GM23338 (cell line): ENCODE results near the gene ENOX1. TPM values are rescaled to one million over a fixed set of nuclear protein-coding genes. Genes with fewer than 3 reads are reported as not detected.

Experiments
- ATAC-seq: fragments of 200-7000 bp; cut with Tn5 transposase; 3 replicates; pipeline ENCODE4 v1.9.1; 2020
- DNase-seq: peaks from one replicate; pipeline ENCODE4 v3.0.0-alpha.2; 2015; ENCODE audit warnings: low spot score
- H2AFZ ChIP-seq: fragments of 200-600 bp; sonication (generic); 2 replicates; pipeline ENCODE4 v1.8.0; 2016; ENCODE audit warnings: antibody characterized with exemption, mild to moderate bottlenecking, moderate library complexity
- H3F3A ChIP-seq: fragments of 200-600 bp; sonication (generic); replicated peaks from 2 replicates; pipeline ENCODE4 v1.8.0; 2017; ENCODE audit warnings: antibody characterized with exemption, mixed run types, low read depth
- H3K27ac ChIP-seq: fragments of 200-600 bp; sonication (generic); 2 replicates; pipeline ENCODE4 v1.6.1; 2016; ENCODE audit warnings: low read depth
- H3K27me3 ChIP-seq: fragments of 200-600 bp; sonication (generic); 2 replicates; pipeline ENCODE4 v1.8.0; 2016; ENCODE audit warnings: mild to moderate bottlenecking, mixed run types, moderate library complexity; ENCODE audit not compliant: insufficient read depth
- H3K36me3 ChIP-seq: fragments of 200-600 bp; sonication (generic); 2 replicates; pipeline ENCODE4 v1.8.0; 2016; ENCODE audit warnings: mild to moderate bottlenecking; ENCODE audit not compliant: insufficient read depth
- H3K4me1 ChIP-seq: fragments of 200-600 bp; sonication (generic); 2 replicates; pipeline ENCODE4 v1.8.0; 2016; ENCODE audit warnings: mild to moderate bottlenecking, moderate library complexity; ENCODE audit not compliant: insufficient read depth
- H3K4me2 ChIP-seq: fragments of 200-600 bp; sonication (generic); 2 replicates; pipeline ENCODE4 v1.7.1; 2017; ENCODE audit warnings: mixed run types
- H3K4me3 ChIP-seq: fragments of 200-600 bp; sonication (generic); 2 replicates; pipeline ENCODE4 v1.6.1; 2016; ENCODE audit warnings: mixed run types
- H3K79me2 ChIP-seq: fragments of 200-600 bp; sonication (generic); replicated peaks from 2 replicates; pipeline ENCODE4 v1.8.0; 2017; ENCODE audit warnings: mild to moderate bottlenecking; ENCODE audit not compliant: insufficient read depth
- H3K9me2 ChIP-seq: fragments of 200-600 bp; sonication (generic); 2 replicates; pipeline ENCODE4 v1.8.0; 2017; ENCODE audit not compliant: insufficient read depth
- H4K20me1 ChIP-seq: fragments of 200-600 bp; sonication (generic); replicated peaks from 2 replicates; pipeline ENCODE4 v1.8.0; 2017; ENCODE audit warnings: mild to moderate bottlenecking; ENCODE audit not compliant: insufficient read depth
- H3K27ac Mint-ChIP-seq: 2 replicates; pipeline ENCODE4 v1.8.0; 2020; ENCODE audit warnings: inconsistent platforms, mild to moderate bottlenecking, moderate library complexity, mixed read lengths
- H3K27me3 Mint-ChIP-seq: 3 replicates; pipeline ENCODE4 v1.8.0; 2022; ENCODE audit warnings: low read depth, mild to moderate bottlenecking, moderate library complexity, mixed read lengths, inconsistent platforms; ENCODE audit not compliant: insufficient read depth, poor library complexity
- H3K36me3 Mint-ChIP-seq: 3 replicates; pipeline ENCODE4 v1.8.0; 2021; ENCODE audit warnings: low read depth, mild to moderate bottlenecking, inconsistent platforms, moderate library complexity, mixed read lengths
- H3K4me1 Mint-ChIP-seq: 3 replicates; pipeline ENCODE4 v1.8.0; 2020; ENCODE audit warnings: mild to moderate bottlenecking, inconsistent platforms, mixed read lengths
- H3K4me3 Mint-ChIP-seq: 3 replicates; pipeline ENCODE4 v1.8.0; 2021; ENCODE audit warnings: moderate library complexity, mild to moderate bottlenecking, inconsistent platforms, mixed read lengths
- H3K9me3 Mint-ChIP-seq: 3 replicates; pipeline ENCODE4 v1.8.0; 2020; ENCODE audit warnings: moderate library complexity, mild to moderate bottlenecking, inconsistent platforms, mixed read lengths
- CREB1 ChIP-seq: fragments of 250-450 bp; sonication (Bioruptor Pico); IDR thresholded peaks from 2 replicates; pipeline ENCODE4 v1.5.0; 2020; ENCODE audit warnings: low read depth, mild to moderate bottlenecking, moderate library complexity
- EZH2 ChIP-seq: fragments of 200-600 bp; sonication (generic); IDR thresholded peaks from one replicate; pipeline ENCODE4 v1.8.0; 2017; ENCODE audit warnings: antibody characterized with exemption, mild to moderate bottlenecking, low read depth; ENCODE audit not compliant: unreplicated experiment
- EZH2phosphoT487 ChIP-seq: fragments of 200-600 bp; sonication (generic); IDR thresholded peaks from one replicate; pipeline ENCODE4 v1.8.1; 2018; ENCODE audit warnings: antibody characterized with exemption; ENCODE audit not compliant: unreplicated experiment
- JUNB ChIP-seq: IDR thresholded peaks from one replicate; pipeline ENCODE4 v1.6.1; 2016; ENCODE audit warnings: antibody characterized with exemption; ENCODE audit not compliant: unreplicated experiment
- NANOG ChIP-seq: IDR thresholded peaks from 2 replicates; pipeline ENCODE4 v1.6.1; 2016; ENCODE audit warnings: antibody characterized with exemption, borderline replicate concordance
- POLR2AphosphoS5 ChIP-seq: IDR thresholded peaks from 2 replicates; pipeline ENCODE4 v1.6.1; 2016; ENCODE audit warnings: antibody characterized with exemption, low read depth
- STAT1 ChIP-seq: IDR thresholded peaks from one replicate; pipeline ENCODE4 v1.6.1; 2016; ENCODE audit warnings: antibody characterized with exemption; ENCODE audit not compliant: unreplicated experiment
- ZNF114 ChIP-seq: fragments of 250-450 bp; sonication (Bioruptor Pico); IDR thresholded peaks from 2 replicates; pipeline ENCODE4 v1.5.0; 2020; ENCODE audit warnings: mild to moderate bottlenecking, moderate library complexity
- ZNF331 ChIP-seq: fragments of 250-450 bp; sonication (Bioruptor Pico); IDR thresholded peaks from 2 replicates; pipeline ENCODE4 v1.5.0; 2020; ENCODE audit warnings: low read depth, mild to moderate bottlenecking, moderate library complexity
- polyA plus RNA-seq: library from polyadenylated mRNA; unstranded; fragments of >200 nt; fragmentation: Nextera tagmentation; extraction: Ambion mirVana; gene quantifications from 2 replicates; pipeline ENCODE4 v1.2.1, GENCODE V29; 2016
- total RNA-seq: library from RNA; depleted of rRNA; stranded (reverse); fragments of >200 nt; shearing (Covaris generic); gene quantifications from 2 replicates; pipeline ENCODE4 v1.2.3, GENCODE V29; 2014
- TF ChIP-seq, protein P1 (sequence below), 2 experiments: fragments of 200-600 bp in 1 of 2; sonication (generic) in 1 of 2; conservative IDR thresholded peaks; 2 replicates each; pipeline versions ENCODE4 v1.5.1 to v1.6.1; 2016 to 2017; ENCODE audit warnings: antibody characterized with exemption in 2 of 2, low read depth in 2 of 2, mild to moderate bottlenecking in 2 of 2, moderate library complexity in 1 of 2
- TF ChIP-seq, protein P2 (sequence below): IDR thresholded peaks from 2 replicates; pipeline ENCODE4 v1.6.1; 2016; ENCODE audit warnings: antibody characterized with exemption
- TF ChIP-seq, protein P3 (sequence below): fragments of 250-450 bp; sonication (Bioruptor Pico); IDR thresholded peaks from 2 replicates; pipeline ENCODE4 v1.5.0; 2020; ENCODE audit warnings: mild to moderate bottlenecking, moderate library complexity
- TF ChIP-seq, protein P4 (sequence below): IDR thresholded peaks from one replicate; pipeline ENCODE4 v1.6.1; 2018; ENCODE audit warnings: antibody characterized with exemption; ENCODE audit not compliant: unreplicated experiment

Gene ENOX1
- total and polyA plus RNA-seq, 2 experiments from 2014 or later = 0.66 to 0.81 TPM

DNA sequence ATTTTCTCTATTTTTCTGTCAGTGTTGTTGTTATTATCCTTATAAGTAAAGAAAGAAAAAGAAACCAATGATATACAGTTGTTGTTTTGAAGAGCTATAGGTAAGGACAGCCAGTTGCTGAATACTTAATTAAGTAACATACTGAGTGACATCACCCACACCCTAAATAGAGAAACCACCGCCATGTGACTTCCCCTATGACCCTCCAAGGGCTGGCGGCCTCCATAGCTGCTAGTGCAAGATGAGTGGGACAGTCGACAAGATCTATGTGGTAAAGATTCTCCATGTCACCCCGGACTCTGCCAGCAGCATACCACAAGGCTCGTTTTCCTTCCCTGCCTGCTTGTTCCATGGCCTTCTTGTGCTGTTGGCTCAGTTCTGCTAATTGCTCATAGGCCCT is 542.3 kb downstream of the ENOX1 start:
- Histone ChIP-seq H3K9me2 (no peaks in the 10 kb centered on the region), H3K27me3 (no peaks in the 10 kb centered on the region), H3K4me3 (no peak overlapping the region), H3K36me3 (no peaks in the 10 kb centered on the region), H3K4me1 (no peaks in the 10 kb centered on the region), H3K4me2 (no peak overlapping the region), H3K27ac (no peak overlapping the region), H2AFZ (no peak overlapping the region), H3F3A (no peaks in the 10 kb centered on the region), H3K79me2 (no peaks in the 10 kb centered on the region), H4K20me1 (no peaks in the 10 kb centered on the region)
- ATAC-seq (no peak), DNase-seq (no peak)
- no peak overlapping the region for H3K4me3 Mint-ChIP-seq
- H3K27ac Mint-ChIP-seq = no peak overlapping the region
- peaks cover 2% of the 10 kb centered on the region for H3K27me3 Mint-ChIP-seq
- TF ChIP-seq, protein P1, sequence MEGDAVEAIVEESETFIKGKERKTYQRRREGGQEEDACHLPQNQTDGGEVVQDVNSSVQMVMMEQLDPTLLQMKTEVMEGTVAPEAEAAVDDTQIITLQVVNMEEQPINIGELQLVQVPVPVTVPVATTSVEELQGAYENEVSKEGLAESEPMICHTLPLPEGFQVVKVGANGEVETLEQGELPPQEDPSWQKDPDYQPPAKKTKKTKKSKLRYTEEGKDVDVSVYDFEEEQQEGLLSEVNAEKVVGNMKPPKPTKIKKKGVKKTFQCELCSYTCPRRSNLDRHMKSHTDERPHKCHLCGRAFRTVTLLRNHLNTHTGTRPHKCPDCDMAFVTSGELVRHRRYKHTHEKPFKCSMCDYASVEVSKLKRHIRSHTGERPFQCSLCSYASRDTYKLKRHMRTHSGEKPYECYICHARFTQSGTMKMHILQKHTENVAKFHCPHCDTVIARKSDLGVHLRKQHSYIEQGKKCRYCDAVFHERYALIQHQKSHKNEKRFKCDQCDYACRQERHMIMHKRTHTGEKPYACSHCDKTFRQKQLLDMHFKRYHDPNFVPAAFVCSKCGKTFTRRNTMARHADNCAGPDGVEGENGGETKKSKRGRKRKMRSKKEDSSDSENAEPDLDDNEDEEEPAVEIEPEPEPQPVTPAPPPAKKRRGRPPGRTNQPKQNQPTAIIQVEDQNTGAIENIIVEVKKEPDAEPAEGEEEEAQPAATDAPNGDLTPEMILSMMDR (conservative IDR thresholded peaks at IDR 0.05; ENCODE audit: low read depth in 2 of 2) = no peak
- TF ChIP-seq, protein P2, sequence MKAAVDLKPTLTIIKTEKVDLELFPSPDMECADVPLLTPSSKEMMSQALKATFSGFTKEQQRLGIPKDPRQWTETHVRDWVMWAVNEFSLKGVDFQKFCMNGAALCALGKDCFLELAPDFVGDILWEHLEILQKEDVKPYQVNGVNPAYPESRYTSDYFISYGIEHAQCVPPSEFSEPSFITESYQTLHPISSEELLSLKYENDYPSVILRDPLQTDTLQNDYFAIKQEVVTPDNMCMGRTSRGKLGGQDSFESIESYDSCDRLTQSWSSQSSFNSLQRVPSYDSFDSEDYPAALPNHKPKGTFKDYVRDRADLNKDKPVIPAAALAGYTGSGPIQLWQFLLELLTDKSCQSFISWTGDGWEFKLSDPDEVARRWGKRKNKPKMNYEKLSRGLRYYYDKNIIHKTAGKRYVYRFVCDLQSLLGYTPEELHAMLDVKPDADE = no peak
- TF ChIP-seq NANOG (no peak), STAT1 (no peak), EZH2phosphoT487 (no peak), ZNF331 (CRISPR knock-in tag) (no peak), POLR2AphosphoS5 (no peak), EZH2 (no peak), ZNF114 (no peak), JUNB (no peak), CREB1 (no peak)
- TF ChIP-seq, protein P3, sequence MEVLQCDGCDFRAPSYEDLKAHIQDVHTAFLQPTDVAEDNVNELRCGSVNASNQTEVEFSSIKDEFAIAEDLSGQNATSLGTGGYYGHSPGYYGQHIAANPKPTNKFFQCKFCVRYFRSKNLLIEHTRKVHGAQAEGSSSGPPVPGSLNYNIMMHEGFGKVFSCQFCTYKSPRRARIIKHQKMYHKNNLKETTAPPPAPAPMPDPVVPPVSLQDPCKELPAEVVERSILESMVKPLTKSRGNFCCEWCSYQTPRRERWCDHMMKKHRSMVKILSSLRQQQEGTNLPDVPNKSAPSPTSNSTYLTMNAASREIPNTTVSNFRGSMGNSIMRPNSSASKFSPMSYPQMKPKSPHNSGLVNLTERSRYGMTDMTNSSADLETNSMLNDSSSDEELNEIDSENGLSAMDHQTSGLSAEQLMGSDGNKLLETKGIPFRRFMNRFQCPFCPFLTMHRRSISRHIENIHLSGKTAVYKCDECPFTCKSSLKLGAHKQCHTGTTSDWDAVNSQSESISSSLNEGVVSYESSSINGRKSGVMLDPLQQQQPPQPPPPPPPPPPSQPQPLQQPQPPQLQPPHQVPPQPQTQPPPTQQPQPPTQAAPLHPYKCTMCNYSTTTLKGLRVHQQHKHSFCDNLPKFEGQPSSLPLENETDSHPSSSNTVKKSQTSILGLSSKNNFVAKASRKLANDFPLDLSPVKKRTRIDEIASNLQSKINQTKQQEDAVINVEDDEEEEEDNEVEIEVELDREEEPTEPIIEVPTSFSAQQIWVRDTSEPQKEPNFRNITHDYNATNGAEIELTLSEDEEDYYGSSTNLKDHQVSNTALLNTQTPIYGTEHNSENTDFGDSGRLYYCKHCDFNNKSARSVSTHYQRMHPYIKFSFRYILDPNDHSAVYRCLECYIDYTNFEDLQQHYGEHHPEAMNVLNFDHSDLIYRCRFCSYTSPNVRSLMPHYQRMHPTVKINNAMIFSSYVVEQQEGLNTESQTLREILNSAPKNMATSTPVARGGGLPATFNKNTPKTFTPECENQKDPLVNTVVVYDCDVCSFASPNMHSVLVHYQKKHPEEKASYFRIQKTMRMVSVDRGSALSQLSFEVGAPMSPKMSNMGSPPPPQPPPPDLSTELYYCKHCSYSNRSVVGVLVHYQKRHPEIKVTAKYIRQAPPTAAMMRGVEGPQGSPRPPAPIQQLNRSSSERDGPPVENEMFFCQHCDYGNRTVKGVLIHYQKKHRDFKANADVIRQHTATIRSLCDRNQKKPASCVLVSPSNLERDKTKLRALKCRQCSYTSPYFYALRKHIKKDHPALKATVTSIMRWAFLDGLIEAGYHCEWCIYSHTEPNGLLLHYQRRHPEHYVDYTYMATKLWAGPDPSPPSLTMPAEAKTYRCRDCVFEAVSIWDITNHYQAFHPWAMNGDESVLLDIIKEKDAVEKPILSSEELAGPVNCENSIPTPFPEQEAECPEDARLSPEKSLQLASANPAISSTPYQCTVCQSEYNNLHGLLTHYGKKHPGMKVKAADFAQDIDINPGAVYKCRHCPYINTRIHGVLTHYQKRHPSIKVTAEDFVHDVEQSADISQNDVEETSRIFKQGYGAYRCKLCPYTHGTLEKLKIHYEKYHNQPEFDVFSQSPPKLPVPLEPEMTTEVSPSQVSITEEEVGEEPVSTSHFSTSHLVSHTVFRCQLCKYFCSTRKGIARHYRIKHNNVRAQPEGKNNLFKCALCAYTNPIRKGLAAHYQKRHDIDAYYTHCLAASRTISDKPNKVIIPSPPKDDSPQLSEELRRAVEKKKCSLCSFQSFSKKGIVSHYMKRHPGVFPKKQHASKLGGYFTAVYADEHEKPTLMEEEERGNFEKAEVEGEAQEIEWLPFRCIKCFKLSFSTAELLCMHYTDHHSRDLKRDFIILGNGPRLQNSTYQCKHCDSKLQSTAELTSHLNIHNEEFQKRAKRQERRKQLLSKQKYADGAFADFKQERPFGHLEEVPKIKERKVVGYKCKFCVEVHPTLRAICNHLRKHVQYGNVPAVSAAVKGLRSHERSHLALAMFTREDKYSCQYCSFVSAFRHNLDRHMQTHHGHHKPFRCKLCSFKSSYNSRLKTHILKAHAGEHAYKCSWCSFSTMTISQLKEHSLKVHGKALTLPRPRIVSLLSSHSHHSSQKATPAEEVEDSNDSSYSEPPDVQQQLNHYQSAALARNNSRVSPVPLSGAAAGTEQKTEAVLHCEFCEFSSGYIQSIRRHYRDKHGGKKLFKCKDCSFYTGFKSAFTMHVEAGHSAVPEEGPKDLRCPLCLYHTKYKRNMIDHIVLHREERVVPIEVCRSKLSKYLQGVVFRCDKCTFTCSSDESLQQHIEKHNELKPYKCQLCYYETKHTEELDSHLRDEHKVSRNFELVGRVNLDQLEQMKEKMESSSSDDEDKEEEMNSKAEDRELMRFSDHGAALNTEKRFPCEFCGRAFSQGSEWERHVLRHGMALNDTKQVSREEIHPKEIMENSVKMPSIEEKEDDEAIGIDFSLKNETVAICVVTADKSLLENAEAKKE = no peak
- TF ChIP-seq, protein P4, sequence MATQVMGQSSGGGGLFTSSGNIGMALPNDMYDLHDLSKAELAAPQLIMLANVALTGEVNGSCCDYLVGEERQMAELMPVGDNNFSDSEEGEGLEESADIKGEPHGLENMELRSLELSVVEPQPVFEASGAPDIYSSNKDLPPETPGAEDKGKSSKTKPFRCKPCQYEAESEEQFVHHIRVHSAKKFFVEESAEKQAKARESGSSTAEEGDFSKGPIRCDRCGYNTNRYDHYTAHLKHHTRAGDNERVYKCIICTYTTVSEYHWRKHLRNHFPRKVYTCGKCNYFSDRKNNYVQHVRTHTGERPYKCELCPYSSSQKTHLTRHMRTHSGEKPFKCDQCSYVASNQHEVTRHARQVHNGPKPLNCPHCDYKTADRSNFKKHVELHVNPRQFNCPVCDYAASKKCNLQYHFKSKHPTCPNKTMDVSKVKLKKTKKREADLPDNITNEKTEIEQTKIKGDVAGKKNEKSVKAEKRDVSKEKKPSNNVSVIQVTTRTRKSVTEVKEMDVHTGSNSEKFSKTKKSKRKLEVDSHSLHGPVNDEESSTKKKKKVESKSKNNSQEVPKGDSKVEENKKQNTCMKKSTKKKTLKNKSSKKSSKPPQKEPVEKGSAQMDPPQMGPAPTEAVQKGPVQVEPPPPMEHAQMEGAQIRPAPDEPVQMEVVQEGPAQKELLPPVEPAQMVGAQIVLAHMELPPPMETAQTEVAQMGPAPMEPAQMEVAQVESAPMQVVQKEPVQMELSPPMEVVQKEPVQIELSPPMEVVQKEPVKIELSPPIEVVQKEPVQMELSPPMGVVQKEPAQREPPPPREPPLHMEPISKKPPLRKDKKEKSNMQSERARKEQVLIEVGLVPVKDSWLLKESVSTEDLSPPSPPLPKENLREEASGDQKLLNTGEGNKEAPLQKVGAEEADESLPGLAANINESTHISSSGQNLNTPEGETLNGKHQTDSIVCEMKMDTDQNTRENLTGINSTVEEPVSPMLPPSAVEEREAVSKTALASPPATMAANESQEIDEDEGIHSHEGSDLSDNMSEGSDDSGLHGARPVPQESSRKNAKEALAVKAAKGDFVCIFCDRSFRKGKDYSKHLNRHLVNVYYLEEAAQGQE = no peak
- no peaks in the 10 kb centered on the region for H3K9me3 Mint-ChIP-seq
- H3K4me1 Mint-ChIP-seq = peaks cover 4% of the 10 kb centered on the region
- no peaks in the 10 kb centered on the region for H3K36me3 Mint-ChIP-seq
